Panc1 (cell line): ENCODE results near the gene GJC2. TPM values are rescaled to one million over a fixed set of nuclear protein-coding genes. Genes with fewer than 3 reads are reported as not detected.

Experiments
- ATAC-seq: fragments of 200-7000 bp; cut with Tn5 transposase; 2 replicates; pipeline ENCODE4 v1.9.1; 2020; ENCODE audit warnings: mild to moderate bottlenecking, moderate library complexity
- BruUV-seq: library from RNA; stranded (reverse); fragments of 400-500 nt; replicated peaks from 2 replicates; lab custom pipeline; 2021; lab: Mats Ljungman, UMichigan
- CTCF ChIA-PET: fragments of 300-600 bp; sonication (Branson Sonifier 250); formaldehyde crosslinking; loops from one replicate; lab custom pipeline; 2022; ENCODE audit warnings: antibody characterized with exemption; lab: Charles Lee
- POLR2A ChIA-PET: fragments of 300-600 bp; sonication (Branson Sonifier 250); formaldehyde crosslinking; loops from one replicate; lab custom pipeline; 2022; ENCODE audit warnings: antibody characterized with exemption; lab: Charles Lee
- DNase-seq: peaks from one replicate; pipeline ENCODE4 v3.0.0-alpha.2; 2010; ENCODE audit warnings: low read depth, low spot score
- H3K27ac ChIP-seq: 2 replicates; pipeline ENCODE4 v1.5.1; 2011; ENCODE audit warnings: mild to moderate bottlenecking, low read length, inconsistent platforms
- H3K27me3 ChIP-seq: fragments of 200-500 bp; sonication (Bioruptor generic); 2 replicates; pipeline ENCODE4 v1.6.0; 2014; ENCODE audit warnings: low read length, inconsistent platforms; ENCODE audit not compliant: control insufficient read depth, insufficient read depth
- H3K36me3 ChIP-seq: fragments of 200-500 bp; sonication (Bioruptor generic); 2 replicates; pipeline ENCODE4 v1.5.1; 2014; ENCODE audit warnings: inconsistent platforms, mild to moderate bottlenecking, low read length, moderate library complexity; ENCODE audit not compliant: control insufficient read depth, insufficient read depth
- H3K4me1 ChIP-seq: 2 replicates; pipeline ENCODE4 v1.5.1; 2011; ENCODE audit warnings: inconsistent platforms, mild to moderate bottlenecking, low read length, moderate library complexity; ENCODE audit not compliant: control insufficient read depth, insufficient read depth
- H3K4me3 ChIP-seq, 2 experiments: 2 replicates each; pipeline ENCODE4 v1.5.1; 2011 to 2012; ENCODE audit warnings: low read depth in 2 of 2, low read length in 2 of 2, mild to moderate bottlenecking in 2 of 2, inconsistent platforms in 1 of 2, moderate library complexity in 1 of 2
- H3K9me3 ChIP-seq: fragments of 200-500 bp; sonication (Bioruptor generic); 2 replicates; pipeline ENCODE4 v1.5.1; 2014; ENCODE audit warnings: low read depth, mild to moderate bottlenecking, inconsistent platforms, low read length, moderate library complexity; ENCODE audit not compliant: control insufficient read depth, insufficient read depth
- POLR2AphosphoS5 ChIP-seq: IDR thresholded peaks from 2 replicates; pipeline ENCODE4 v1.6.1; 2012; ENCODE audit warnings: mild to moderate bottlenecking, low read depth, low read length, moderate library complexity
- SIN3A ChIP-seq: IDR thresholded peaks from 2 replicates; pipeline ENCODE4 v1.6.1; 2012; ENCODE audit warnings: low read depth, mild to moderate bottlenecking, low read length, moderate library complexity, borderline replicate concordance; ENCODE audit not compliant: insufficient read depth
- TCF7L2 ChIP-seq: IDR thresholded peaks from 2 replicates; pipeline ENCODE4 v1.6.1; 2011; ENCODE audit warnings: mild to moderate bottlenecking, low read depth, low read length, inconsistent platforms
- in situ Hi-C: cut with HindIII; loops from 2 replicates; pipeline ENCODE4 v1.10.0; 2016; ENCODE audit warnings: low sequenced_read_pairs, low pct_unique_long_range_greater_than_20kb
- intact Hi-C: fragments of 100-400 bp; cut with micrococcal nuclease; formaldehyde crosslinking; loops from one replicate; pipeline ENCODE4 v1.10.0; 2022; ENCODE audit not compliant: unreplicated experiment
- total RNA-seq: library from RNA; stranded (reverse); gene quantifications from one replicate; pipeline ENCODE4 v1.2.1, GENCODE V29; 2021; ENCODE audit not compliant: unreplicated experiment
- TF ChIP-seq, protein P1 (sequence below): fragments of 450-650 bp; IDR thresholded peaks from 2 replicates; pipeline ENCODE4 v1.5.1; 2017; ENCODE audit warnings: mild to moderate bottlenecking
- TF ChIP-seq, protein P2 (sequence below), 2 experiments: IDR thresholded peaks; 2 replicates each; pipeline ENCODE4 v1.6.1; 2011 to 2012; ENCODE audit warnings: low read depth in 2 of 2, control low read depth in 1 of 2, low read length in 1 of 2, mild to moderate bottlenecking in 1 of 2, moderate library complexity in 1 of 2; ENCODE audit not compliant: insufficient read depth in 1 of 2

GJC2 gene
- total RNA-seq, 1 experiment from 2014 or later: 2.4 TPM

- ChIA-PET POLR2A (no interaction called here), CTCF (interaction anchor here (1.2 kb wide), 1 partner anchor 26 kb away, joined by 3 read pairs; the partner anchor contains the start of gene IBA57)
- intact Hi-C loops (no loop called here), in situ Hi-C loops (no loop called here)
- H3K4me3 ChIP-seq: peak overlapping the region; percentile 95 to 96
- H3K27me3 ChIP-seq: peaks cover 7% of the 10 kb centered on the region; the same call in 1 of the 2 replicates
- no peaks in the 10 kb centered on the region for H3K9me3 ChIP-seq
- DNase-seq (no peak), ATAC-seq (no peak)
- H3K27ac ChIP-seq: peak overlapping the region; percentile 94
- TF ChIP-seq SIN3A: no peak
- no peak for TF ChIP-seq TCF7L2
- TF ChIP-seq, protein P1, sequence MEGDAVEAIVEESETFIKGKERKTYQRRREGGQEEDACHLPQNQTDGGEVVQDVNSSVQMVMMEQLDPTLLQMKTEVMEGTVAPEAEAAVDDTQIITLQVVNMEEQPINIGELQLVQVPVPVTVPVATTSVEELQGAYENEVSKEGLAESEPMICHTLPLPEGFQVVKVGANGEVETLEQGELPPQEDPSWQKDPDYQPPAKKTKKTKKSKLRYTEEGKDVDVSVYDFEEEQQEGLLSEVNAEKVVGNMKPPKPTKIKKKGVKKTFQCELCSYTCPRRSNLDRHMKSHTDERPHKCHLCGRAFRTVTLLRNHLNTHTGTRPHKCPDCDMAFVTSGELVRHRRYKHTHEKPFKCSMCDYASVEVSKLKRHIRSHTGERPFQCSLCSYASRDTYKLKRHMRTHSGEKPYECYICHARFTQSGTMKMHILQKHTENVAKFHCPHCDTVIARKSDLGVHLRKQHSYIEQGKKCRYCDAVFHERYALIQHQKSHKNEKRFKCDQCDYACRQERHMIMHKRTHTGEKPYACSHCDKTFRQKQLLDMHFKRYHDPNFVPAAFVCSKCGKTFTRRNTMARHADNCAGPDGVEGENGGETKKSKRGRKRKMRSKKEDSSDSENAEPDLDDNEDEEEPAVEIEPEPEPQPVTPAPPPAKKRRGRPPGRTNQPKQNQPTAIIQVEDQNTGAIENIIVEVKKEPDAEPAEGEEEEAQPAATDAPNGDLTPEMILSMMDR: no peak
- no peak; the same call in 1 of the 2 replicates for TF ChIP-seq POLR2AphosphoS5
- TF ChIP-seq, protein P2, sequence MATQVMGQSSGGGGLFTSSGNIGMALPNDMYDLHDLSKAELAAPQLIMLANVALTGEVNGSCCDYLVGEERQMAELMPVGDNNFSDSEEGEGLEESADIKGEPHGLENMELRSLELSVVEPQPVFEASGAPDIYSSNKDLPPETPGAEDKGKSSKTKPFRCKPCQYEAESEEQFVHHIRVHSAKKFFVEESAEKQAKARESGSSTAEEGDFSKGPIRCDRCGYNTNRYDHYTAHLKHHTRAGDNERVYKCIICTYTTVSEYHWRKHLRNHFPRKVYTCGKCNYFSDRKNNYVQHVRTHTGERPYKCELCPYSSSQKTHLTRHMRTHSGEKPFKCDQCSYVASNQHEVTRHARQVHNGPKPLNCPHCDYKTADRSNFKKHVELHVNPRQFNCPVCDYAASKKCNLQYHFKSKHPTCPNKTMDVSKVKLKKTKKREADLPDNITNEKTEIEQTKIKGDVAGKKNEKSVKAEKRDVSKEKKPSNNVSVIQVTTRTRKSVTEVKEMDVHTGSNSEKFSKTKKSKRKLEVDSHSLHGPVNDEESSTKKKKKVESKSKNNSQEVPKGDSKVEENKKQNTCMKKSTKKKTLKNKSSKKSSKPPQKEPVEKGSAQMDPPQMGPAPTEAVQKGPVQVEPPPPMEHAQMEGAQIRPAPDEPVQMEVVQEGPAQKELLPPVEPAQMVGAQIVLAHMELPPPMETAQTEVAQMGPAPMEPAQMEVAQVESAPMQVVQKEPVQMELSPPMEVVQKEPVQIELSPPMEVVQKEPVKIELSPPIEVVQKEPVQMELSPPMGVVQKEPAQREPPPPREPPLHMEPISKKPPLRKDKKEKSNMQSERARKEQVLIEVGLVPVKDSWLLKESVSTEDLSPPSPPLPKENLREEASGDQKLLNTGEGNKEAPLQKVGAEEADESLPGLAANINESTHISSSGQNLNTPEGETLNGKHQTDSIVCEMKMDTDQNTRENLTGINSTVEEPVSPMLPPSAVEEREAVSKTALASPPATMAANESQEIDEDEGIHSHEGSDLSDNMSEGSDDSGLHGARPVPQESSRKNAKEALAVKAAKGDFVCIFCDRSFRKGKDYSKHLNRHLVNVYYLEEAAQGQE (IDR thresholded peaks at IDR 0.05; ENCODE audit: insufficient read depth in 1 of 2, low read depth in 2 of 2, low read length in 1 of 2): no peak
- H3K36me3 ChIP-seq: peaks cover 3% of the 10 kb centered on the region; the same call in 1 of the 2 replicates
- peaks cover 13% of the 10 kb centered on the region for H3K4me1 ChIP-seq
- BruUV-seq: no TSS peak
These were observed 10.3 kb upstream of the GJC2 start for GRCh38 chr1:228139406-228139930.

DNA sequence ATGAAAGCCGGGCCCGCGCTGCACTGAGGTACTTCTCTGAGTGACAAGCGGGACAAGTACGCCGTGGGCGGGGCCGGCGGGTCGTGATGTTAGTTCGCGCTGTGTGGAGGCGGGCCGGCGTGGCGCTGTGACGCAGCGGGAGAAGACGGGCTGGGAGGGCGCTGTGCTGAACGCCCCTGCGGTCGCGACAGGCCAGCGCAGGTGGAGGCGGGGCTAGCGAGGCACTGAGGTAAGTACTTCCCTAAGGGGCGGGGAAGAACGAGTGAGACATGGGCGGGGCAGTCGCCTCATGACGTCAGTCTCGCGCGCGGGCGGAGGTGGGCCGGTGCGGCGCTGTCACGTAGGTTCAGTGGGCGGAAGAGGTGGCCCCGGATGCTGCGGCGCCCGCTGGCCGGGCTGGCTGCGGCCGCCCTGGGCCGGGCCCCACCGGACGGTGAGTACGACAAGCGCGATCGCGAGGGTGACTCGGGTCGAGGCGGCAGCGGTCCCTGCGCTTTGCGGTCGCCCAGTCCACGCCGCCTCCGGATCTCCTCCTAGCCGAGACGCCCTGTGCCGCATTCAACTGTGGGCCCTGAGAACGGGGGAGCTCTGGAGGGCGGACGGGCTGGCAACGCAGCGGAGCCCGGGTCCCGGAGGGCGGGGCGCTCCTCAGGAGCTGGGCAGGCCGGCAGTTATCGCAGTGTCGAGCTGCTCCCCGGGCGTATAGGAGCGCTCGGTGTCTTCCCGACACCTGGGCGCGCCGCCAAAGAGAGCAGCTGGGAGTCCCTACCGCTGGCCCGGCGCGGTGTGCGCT lies 9.6 kb upstream of the GJC2 start, which contains the start of gene GUK1:
Gene GUK1, plus strand, starts transcription at position 349 of the 793 bp plus-strand sequence. Its CDS starts 24 bp downstream, at position 373.
- Histone ChIP-seq H3K9me3 (no peaks in the 10 kb centered on the region), H3K4me3 (peak within 1 kb of the TSS; percentile 95 to 96), H3K27me3 (peaks cover 6% of the 10 kb centered on the region; the same call in 1 of the 2 replicates), H3K27ac (peak within 1 kb of the TSS; percentile 94), H3K36me3 (peaks cover 3% of the 10 kb centered on the region; the same call in 1 of the 2 replicates), H3K4me1 (peaks cover 13% of the 10 kb centered on the region)
- in situ Hi-C loops: no loop called here
- ATAC-seq (peak; percentile 97), DNase-seq (peak; percentile 94)
- CTCF ChIA-PET: interaction anchor here (1.2 kb wide), 1 partner anchor 25 kb away, joined by 3 read pairs; the partner anchor contains the start of gene IBA57
- POLR2A ChIA-PET: no interaction called here
- intact Hi-C loops: no loop called here
- BruUV-seq: TSS peak; percentile 74
- TF ChIP-seq, protein P1: no peak
- TF ChIP-seq TCF7L2 (peak; percentile 100), SIN3A (peak; percentile 87; the same call in 1 of the 2 replicates)
- TF ChIP-seq, protein P2 (IDR thresholded peaks at IDR 0.05; ENCODE audit: insufficient read depth in 1 of 2, low read depth in 2 of 2, low read length in 1 of 2): peak in 1 of 2 experiments; percentile 44; a peak in 1 of 4 replicates
